ES-I3 (cell line): ENCODE results near the gene CTIF.

Experiments used
- H3K36me3 ChIP-seq: 2 replicates; pipeline ENCODE4 v1.6.1; 2013; ENCODE audit warnings: mild to moderate bottlenecking, low read length, control low read depth, moderate library complexity; ENCODE audit not compliant: insufficient read depth
- H3K4me1 ChIP-seq: 2 replicates; pipeline ENCODE4 v1.6.1; 2013; ENCODE audit warnings: mild to moderate bottlenecking, control low read depth, low read length; ENCODE audit not compliant: insufficient read depth
- H3K9ac ChIP-seq: 2 replicates; pipeline ENCODE4 v1.6.1; 2013; ENCODE audit warnings: low read depth, mild to moderate bottlenecking, low read length, moderate library complexity
- H3K9me3 ChIP-seq: 2 replicates; pipeline ENCODE4 v1.6.1; 2013; ENCODE audit warnings: mild to moderate bottlenecking, low read length, moderate library complexity; ENCODE audit not compliant: control insufficient read depth, insufficient read depth

The CTIF gene

GRCh38 chr18:48552130-48552529 is 13.3 kb downstream of the CTIF start:
- Histone ChIP-seq H3K36me3 (no peaks in the 10 kb centered on the region), H3K4me1 (peaks cover 22% of the 10 kb centered on the region)

DNA sequence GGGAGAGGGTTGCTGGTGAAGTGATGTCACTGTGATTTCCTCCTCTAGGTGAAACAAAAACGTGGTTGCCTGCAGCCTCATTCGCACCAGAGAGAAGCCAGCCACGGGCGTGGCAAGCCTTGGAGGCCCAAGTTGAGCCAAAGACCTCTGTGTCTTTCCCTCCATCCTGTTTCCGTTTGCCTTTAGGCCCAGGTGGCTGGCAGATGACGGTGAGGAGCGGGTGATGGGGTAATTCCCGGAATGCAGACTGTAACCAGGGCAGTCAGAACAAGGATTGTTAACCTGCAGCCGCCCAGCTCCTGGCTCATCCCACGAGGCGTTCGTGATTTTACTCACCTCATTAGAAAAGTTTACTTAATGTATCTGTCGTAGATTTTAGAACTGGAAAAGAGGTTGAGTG is 14.4 kb downstream of the CTIF start:
- no peaks in the 10 kb centered on the region for H3K9me3 ChIP-seq
- peaks cover 11% of the 10 kb centered on the region for H3K4me1 ChIP-seq
- H3K9ac ChIP-seq: no peak overlapping the region
- no peaks in the 10 kb centered on the region for H3K36me3 ChIP-seq

More at GRCh38 chr18:48552130-48552529, 13.3 kb downstream of the CTIF start:
- no peak overlapping the region for H3K9ac ChIP-seq
- no peaks in the 10 kb centered on the region for H3K9me3 ChIP-seq

GRCh38 chr18:48554610-48555400 is 16.0 kb downstream of the CTIF start:
- no peaks in the 10 kb centered on the region for H3K36me3 ChIP-seq
- no peak overlapping the region for H3K9ac ChIP-seq
- H3K4me1 ChIP-seq: no peaks in the 10 kb centered on the region
- H3K9me3 ChIP-seq: peaks cover 2% of the 10 kb centered on the region; the same call in 1 of the 2 replicates

DNA sequence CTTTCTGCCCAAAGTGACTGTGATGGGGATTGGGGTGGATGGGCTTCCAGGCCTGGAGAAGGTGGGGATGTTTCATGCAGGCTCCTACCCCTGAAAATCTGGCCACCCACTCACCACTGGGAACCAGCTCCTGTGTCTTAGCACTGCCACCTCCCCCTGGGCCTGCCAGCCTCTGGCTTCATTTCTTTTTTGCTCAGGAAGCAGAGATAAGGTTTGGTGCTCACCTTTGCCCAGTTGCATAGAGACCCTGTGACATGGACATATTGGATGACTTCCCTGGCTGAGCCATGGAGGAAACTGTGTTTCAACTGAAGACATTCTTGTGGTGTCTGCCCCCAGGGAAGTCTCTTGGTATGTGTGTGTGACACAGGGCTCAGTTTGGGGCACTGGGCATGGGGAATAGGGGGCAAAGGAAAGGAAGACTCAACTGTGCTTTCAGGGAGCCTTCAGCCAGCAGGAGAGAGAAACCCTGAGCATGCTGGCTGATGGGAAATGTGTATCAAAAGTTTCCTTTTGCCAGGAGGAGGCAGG is 16.7 kb downstream of the CTIF start:
- H3K9ac ChIP-seq: no peak overlapping the region
- peaks cover 2% of the 10 kb centered on the region; the same call in 1 of the 2 replicates for H3K9me3 ChIP-seq
- no peaks in the 10 kb centered on the region for H3K4me1 ChIP-seq
- no peaks in the 10 kb centered on the region for H3K36me3 ChIP-seq

- H3K4me1 ChIP-seq: peaks cover 8% of the 10 kb centered on the region
- H3K9me3 ChIP-seq: peaks cover 2% of the 10 kb centered on the region; the same call in 1 of the 2 replicates
- H3K36me3 ChIP-seq: no peaks in the 10 kb centered on the region
- no peak overlapping the region for H3K9ac ChIP-seq
Observed at GRCh38 chr18:48557640-48558174, 18.9 kb downstream of the CTIF start.

DNA sequence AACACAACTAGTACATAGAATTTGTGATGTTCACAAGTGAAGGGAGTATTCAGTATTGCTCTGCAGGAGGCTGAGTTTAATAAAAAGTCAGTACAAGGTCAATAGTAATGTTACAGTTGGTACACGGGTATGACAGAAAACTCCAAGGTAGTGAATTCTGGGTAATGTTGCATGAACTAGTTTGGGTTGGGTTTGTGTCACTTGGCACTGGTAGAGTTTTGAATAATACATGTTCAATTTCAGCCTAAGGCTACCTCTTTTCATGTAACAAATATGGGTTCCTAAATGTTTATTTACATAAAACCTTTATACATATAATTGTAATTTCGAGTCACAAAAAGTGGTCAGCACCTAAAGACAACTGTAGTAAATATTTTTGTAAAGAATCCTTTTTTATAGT is 19.4 kb downstream of the CTIF start:
- H3K9me3 ChIP-seq: peaks cover 2% of the 10 kb centered on the region; the same call in 1 of the 2 replicates
- H3K4me1 ChIP-seq: peaks cover 13% of the 10 kb centered on the region
- H3K9ac ChIP-seq: no peak overlapping the region
- H3K36me3 ChIP-seq: no peaks in the 10 kb centered on the region

- no peak overlapping the region for H3K9ac ChIP-seq
- peaks cover 2% of the 10 kb centered on the region; the same call in 1 of the 2 replicates for H3K9me3 ChIP-seq
- no peaks in the 10 kb centered on the region for H3K36me3 ChIP-seq
Observed at GRCh38 chr18:48560491-48560890, 21.7 kb downstream of the CTIF start.

DNA sequence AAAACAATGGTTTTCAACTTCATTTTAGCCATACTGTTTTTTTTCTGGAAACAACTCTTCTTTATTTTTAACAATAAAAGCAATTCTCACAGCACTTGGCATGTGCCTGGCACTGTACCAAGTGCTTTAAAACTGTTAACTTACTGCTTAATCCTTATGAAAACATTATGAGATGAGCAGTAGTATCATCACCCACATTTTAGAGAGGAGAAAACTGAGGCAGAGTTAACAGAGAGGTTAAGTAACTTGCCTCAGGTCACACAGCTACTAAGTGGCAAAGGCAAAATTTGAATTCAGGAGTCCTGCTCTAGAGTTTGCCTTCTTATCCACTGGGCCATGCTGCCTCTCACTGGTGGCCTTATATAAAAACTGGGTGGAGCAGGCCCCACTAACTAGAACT is 23.2 kb downstream of the CTIF start:
- Histone ChIP-seq H3K9me3 (peaks cover 2% of the 10 kb centered on the region; the same call in 1 of the 2 replicates), H3K36me3 (no peaks in the 10 kb centered on the region), H3K4me1 (peaks cover 22% of the 10 kb centered on the region), H3K9ac (no peak overlapping the region)

More at GRCh38 chr18:48560491-48560890, 21.7 kb downstream of the CTIF start:
- H3K4me1 ChIP-seq: peaks cover 22% of the 10 kb centered on the region

GRCh38 chr18:48563027-48563426 is 24.2 kb downstream of the CTIF start:
- Histone ChIP-seq H3K4me1 (peaks cover 22% of the 10 kb centered on the region), H3K9ac (no peak overlapping the region), H3K9me3 (peaks cover 2% of the 10 kb centered on the region; the same call in 1 of the 2 replicates), H3K36me3 (no peaks in the 10 kb centered on the region)

- Histone ChIP-seq H3K4me1 (peaks cover 22% of the 10 kb centered on the region), H3K9ac (no peak overlapping the region)
Observed at GRCh38 chr18:48564139-48564538, 25.3 kb downstream of the CTIF start.

GRCh38 chr18:48565105-48565504 is 26.3 kb downstream of the CTIF start:
- no peaks in the 10 kb centered on the region for H3K9me3 ChIP-seq

More at GRCh38 chr18:48564139-48564538, 25.3 kb downstream of the CTIF start:
- H3K36me3 ChIP-seq: no peaks in the 10 kb centered on the region
- H3K9me3 ChIP-seq: peaks cover 2% of the 10 kb centered on the region; the same call in 1 of the 2 replicates

GRCh38 chr18:48566589-48566988 is 27.8 kb downstream of the CTIF start:
- Histone ChIP-seq H3K9ac (no peak overlapping the region), H3K36me3 (no peaks in the 10 kb centered on the region), H3K9me3 (no peaks in the 10 kb centered on the region), H3K4me1 (peaks cover 19% of the 10 kb centered on the region)

More at GRCh38 chr18:48565105-48565504, 26.3 kb downstream of the CTIF start:
- H3K9ac ChIP-seq: no peak overlapping the region
- peaks cover 22% of the 10 kb centered on the region for H3K4me1 ChIP-seq
- no peaks in the 10 kb centered on the region for H3K36me3 ChIP-seq

GRCh38 chr18:48567388-48567787 is 28.6 kb downstream of the CTIF start:
- Histone ChIP-seq H3K9me3 (no peaks in the 10 kb centered on the region), H3K9ac (no peak overlapping the region), H3K36me3 (no peaks in the 10 kb centered on the region), H3K4me1 (peaks cover 17% of the 10 kb centered on the region)

DNA sequence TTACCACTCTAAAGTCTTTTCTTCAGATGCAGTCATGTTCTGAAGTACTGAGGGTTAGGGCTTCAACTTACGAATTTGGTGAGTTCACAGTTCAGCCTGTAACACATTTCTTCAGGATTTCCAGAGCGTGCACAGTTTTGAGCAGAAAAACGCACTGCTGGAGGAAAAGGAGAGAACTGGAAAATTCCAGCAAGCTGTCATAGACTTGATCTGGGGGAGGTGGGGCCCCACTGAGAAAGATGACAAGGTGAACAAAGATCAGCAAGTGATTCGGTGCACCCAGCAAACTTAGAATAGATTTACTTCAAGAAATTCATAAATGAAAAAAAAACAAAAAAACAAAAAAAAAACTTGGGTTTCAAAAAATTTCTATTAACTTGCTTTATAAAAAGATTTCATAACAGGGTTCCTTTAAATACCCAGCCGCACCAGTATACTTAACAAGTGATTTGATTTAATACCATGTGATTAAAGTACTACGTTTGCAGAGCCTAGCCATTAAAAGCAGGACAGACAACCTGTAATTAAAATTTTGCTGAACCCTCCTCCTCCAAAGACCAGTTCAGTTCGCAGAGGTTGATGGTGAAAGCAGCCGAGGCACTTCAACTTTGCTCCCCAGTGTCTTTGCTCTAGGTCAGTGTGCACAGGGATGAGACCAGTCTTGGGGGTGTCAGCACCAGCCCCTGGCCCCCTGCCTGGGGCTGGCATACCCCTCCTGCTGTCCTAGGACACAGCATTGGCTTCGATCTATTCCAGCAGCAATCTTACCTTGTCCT is 30.5 kb downstream of the CTIF start:
- peaks cover 8% of the 10 kb centered on the region; the same call in 1 of the 2 replicates for H3K4me1 ChIP-seq

More for the DNA sequence above, 30.5 kb downstream of the CTIF start:
- no peak overlapping the region for H3K9ac ChIP-seq
- H3K9me3 ChIP-seq: no peaks in the 10 kb centered on the region
- no peaks in the 10 kb centered on the region for H3K36me3 ChIP-seq
